ENCODE data around the gene TRIO.

The TRIO gene

DNA sequence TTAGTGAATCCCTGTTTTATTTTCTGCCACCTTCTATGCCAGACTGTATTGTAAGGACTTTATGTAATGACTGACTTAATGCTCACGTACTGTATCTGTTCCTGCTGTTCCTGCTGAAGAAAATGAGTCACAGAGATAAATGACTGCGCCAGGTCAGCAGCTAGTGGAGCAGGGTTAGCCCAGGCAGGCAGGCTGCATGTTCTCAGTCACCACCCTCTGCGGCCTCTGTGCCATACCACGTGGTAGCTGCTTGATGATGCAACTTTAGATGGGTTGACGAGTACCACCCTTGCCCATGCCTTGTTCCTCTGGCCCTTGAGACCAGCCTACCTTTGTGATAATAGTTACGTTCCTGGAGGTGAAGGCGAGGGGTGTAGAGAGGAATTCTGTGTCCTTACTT is 161.9 kb downstream of the TRIO start:
- DNase-seq: no peak

- DNase-seq: no peak
These were observed 163.2 kb downstream of the TRIO start for GRCh38 chr5:14306329-14306815.

- no peak for DNase-seq
These were observed 165.4 kb downstream of the TRIO start for GRCh38 chr5:14308384-14309154.

GRCh38 chr5:14309199-14309598 is 166.1 kb downstream of the TRIO start:
- DNase-seq: no peak

DNA sequence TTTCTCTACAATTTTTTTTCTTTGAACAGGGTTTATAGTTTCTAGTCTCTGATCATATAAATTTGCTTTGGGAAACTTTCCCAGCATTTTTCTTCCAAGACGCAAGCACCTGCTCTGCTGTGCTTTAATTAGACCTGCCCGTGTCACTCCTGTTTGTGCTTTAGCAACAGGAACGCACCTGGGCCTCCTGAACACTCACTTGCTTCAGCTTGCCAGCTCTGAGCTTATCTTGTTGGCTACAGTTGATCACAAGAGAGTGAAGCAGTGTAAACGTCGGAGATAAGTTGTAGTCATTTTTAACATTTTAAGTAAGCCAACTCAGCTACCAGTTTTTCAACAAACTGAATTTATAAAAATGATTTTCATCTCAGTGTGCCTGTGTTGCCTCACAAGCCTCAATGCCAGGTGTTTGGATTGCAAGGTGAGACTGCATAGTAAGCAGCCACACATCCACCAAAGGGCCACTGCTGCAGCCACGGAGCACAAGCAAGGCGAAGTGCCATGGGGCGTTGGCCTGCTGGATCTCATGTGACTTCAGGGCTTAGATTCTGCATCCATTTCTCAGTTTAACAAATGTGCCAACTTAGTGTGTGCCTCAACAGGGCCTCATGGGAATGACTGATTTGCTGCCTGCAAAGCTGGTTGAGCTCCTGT is 166.9 kb downstream of the TRIO start:
- no peak for DNase-seq

- no peak for DNase-seq
These were observed 167.8 kb downstream of the TRIO start for GRCh38 chr5:14310901-14311300.

- DNase-seq: no peak
These were observed 171.0 kb downstream of the TRIO start for GRCh38 chr5:14313986-14314690.

- DNase-seq: no peak
These were observed 173.3 kb downstream of the TRIO start for GRCh38 chr5:14316471-14316870.

- no peak for DNase-seq
These were observed 176.0 kb downstream of the TRIO start for GRCh38 chr5:14319102-14319501.

DNA sequence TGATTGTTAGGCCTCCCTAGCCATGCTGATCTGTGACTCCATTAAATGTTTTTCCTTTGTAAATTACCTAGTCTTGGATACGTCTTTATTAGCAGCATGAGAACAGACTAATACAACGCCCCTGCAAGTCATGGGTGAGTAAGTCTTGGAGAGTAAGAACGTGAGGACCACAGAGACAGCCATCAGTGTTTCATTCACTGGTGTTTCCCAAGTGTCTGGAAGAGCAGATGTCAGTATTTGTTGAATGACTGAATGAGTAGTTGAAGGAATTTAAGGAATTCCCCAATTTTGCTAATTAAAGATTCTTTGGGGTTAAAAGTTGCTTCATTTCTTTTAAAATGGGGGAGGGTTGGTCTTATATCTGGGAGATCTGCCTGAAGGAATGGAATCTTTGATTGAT is 178.8 kb downstream of the TRIO start:
- DNase-seq: no peak

DNA sequence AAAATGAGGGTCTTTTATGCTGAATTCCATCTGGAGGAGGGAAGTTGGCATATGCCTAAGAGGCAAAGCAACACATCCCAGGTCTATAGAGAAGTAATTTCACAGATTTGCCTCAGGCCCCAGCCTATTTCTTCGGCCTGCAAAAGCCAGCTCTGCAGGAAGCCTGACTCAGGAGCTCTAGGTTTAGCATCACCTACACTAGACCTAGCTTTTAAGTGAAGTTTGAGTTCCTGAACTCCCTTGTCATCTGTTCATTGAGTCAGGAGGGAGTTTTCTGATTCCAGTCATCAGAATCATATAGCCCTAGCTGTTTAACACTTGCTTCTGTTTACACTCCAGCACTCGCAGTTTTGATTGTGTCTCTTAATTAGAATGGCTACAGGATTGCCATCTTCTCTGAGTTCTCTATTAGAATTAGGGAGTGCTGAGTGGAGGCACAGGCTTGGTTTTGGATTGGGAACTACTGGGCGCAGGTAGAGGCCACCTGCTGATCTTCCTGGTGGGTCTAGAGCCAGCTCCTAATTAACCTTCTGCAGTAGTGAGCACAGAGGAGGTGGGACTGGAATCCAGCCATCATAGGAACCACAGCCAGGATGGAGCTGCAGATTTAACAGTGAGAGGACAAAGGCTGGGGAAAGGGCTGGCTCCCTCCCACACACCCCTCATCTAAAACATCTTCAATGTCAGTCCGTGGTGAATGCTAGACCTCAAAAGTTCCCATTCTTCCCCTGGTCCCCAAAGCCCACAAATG is 179.5 kb downstream of the TRIO start:
- no peak for DNase-seq

GRCh38 chr5:14323466-14323865 is 180.3 kb downstream of the TRIO start:
- no peak for DNase-seq

DNA sequence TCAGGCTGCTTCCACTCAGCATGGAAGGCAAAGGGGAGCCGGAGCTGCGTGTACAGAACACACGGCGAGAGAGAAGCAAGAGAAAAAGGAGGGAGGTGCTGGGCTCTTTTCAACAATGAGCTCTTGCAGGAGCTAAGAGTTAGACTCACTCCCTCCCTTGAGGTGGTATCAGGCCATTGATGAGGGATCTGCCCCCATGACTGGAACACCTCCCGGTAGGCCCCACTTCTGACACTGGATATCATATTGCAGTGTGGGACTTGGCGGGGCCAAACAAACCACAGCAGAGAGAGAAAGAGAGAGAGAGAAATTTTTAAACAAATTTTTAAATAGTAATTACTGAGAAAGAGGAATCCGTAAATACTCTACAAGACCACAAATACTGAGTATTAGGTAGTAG is 182.2 kb downstream of the TRIO start:
- no peak for DNase-seq

- no peak for DNase-seq
These were observed 183.1 kb downstream of the TRIO start for GRCh38 chr5:14326035-14326903.

DNA sequence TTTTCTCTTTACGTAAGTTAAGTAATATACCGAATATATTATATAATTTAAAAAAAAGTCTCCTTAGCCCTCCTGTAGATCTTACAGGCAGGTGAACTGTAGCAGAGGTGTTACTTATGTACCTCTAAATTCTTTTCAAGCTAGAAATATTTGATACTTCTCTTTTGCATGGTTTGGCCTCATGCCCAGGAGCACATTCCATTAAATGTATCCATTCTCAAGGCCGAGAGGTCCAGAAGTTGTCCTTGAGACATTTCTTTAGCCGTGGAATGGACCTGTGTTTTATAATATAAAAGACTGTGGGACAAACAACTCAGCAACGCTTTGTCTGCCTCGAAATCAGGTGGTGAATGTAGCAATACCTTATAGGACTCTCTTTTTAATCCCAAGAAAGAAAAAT is 184.5 kb downstream of the TRIO start:
- DNase-seq: no peak

- no peak for DNase-seq
These were observed 185.0 kb downstream of the TRIO start for GRCh38 chr5:14328144-14328543.

- no peak for DNase-seq
These were observed 187.1 kb downstream of the TRIO start for GRCh38 chr5:14330291-14330690.

DNA sequence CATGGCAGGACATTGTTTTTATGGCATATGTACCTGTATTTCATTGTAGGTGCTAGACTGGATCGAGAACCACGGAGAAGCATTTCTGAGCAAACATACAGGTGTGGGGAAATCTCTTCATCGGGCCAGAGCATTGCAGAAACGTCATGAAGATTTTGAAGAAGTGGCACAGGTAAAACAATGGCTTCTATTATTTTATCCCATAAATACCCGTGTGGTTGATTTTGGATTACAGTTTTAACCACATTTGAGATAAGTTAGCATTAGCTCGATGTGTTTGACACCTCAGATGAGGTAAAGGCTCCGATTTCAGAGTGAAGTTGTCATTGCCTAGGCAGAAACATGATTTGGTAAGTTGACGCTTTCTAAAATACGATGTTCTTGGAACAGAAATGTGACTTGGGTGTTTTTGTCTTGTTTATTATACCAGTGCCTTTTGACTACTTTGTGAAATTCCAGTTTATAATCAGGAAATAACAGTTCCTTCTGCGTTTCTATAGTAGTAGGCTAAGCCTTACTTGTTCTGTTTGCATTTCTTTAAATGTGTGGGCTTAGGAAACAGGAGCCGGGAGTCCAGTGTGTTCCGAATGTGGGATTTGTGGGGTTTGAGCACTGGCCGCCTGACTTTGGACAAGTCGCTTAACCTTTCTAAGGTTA is 187.7 kb downstream of the TRIO start:
- DNase-seq: no peak

DNA sequence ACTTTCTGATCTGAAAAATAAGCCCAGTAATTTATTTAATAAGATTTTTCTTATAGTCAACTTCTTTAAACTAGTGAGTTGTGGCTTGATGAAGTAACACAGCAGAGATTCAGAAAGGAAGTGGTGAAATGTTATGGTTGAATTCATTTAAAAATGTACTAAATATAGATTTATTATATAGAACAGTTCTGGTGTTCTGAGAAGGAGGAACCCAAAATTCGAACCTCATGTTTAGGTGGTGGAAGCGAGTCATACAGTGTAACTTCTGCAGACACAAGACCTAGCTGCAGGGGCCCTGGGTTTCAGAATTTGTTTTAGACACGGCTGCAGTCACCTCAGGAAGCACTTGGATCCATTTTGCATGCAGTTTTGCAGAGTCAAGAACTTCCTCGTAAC is 188.2 kb downstream of the TRIO start:
- DNase-seq: no peak

GRCh38 chr5:14332038-14332631 is 189.0 kb downstream of the TRIO start:
- DNase-seq: no peak

DNA sequence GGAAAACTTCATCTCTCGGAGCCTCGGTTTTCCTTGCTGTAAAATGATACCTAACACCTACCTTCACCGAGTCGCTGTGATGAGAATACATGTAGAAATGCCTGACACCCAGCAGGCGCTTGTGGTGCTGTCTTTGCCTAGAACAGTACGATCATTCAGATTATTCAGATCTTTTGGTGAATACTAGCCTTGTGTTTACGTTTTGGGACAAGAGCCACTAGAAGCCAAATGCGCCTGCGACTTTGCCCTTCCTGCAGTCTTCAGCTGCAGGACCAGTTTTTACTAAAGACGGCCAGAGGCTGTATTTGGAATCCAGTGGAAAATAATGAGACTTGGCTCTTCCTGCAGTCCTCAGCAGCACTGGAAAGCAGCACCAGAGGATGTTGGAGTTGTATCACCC is 189.6 kb downstream of the TRIO start:
- DNase-seq: no peak
